Neuronal stem cell (in vitro differentiated cells): ENCODE results near the gene NUDT7.

Experiments
- DNase-seq: peaks from one replicate; pipeline ENCODE4 v3.0.0-alpha.2; 2013; ENCODE audit warnings: low spot score
- H2AFZ ChIP-seq: one replicate; pipeline ENCODE4 v1.6.1; 2013; ENCODE audit warnings: mild to moderate bottlenecking, low read length, inconsistent platforms
- H2AK5ac ChIP-seq: 2 replicates; pipeline ENCODE4 v1.6.1; 2013; ENCODE audit warnings: low read depth, mild to moderate bottlenecking, inconsistent platforms, low read length, moderate library complexity, mixed read lengths
- H2BK120ac ChIP-seq: 2 replicates; pipeline ENCODE4 v1.6.1; 2013; ENCODE audit warnings: low read depth, mild to moderate bottlenecking, inconsistent platforms, low read length, moderate library complexity, mixed read lengths
- H2BK12ac ChIP-seq: one replicate; pipeline ENCODE4 v1.6.1; 2013; ENCODE audit warnings: low read length, inconsistent platforms
- H2BK15ac ChIP-seq: 2 replicates; pipeline ENCODE4 v1.6.1; 2013; ENCODE audit warnings: mild to moderate bottlenecking, low read length, inconsistent platforms, mixed read lengths
- H2BK5ac ChIP-seq: one replicate; pipeline ENCODE4 v1.6.1; 2013; ENCODE audit warnings: inconsistent platforms, mild to moderate bottlenecking, low read length, moderate library complexity
- H3K14ac ChIP-seq: one replicate; pipeline ENCODE4 v1.6.1; 2013; ENCODE audit warnings: low read length, inconsistent platforms
- H3K18ac ChIP-seq: 2 replicates; pipeline ENCODE4 v1.6.1; 2013; ENCODE audit warnings: low read length, inconsistent platforms
- H3K23ac ChIP-seq: 2 replicates; pipeline ENCODE4 v1.6.1; 2013; ENCODE audit warnings: low read depth, mild to moderate bottlenecking, mixed read lengths, low read length, inconsistent platforms; ENCODE audit not compliant: poor library complexity
- H3K27ac ChIP-seq: replicated peaks from 3 replicates; pipeline ENCODE4 v1.5.1; 2013; ENCODE audit warnings: low read length, inconsistent platforms
- H3K27me3 ChIP-seq, 3 experiments: 2 replicates each; pipeline ENCODE4 v1.6.1; 2013; ENCODE audit warnings: low read length in 3 of 3, mild to moderate bottlenecking in 2 of 3, inconsistent platforms in 1 of 3, low read depth in 1 of 3, mixed read lengths in 1 of 3, moderate library complexity in 1 of 3; ENCODE audit not compliant: control insufficient read depth in 3 of 3, insufficient read depth in 3 of 3
- H3K36me3 ChIP-seq, 2 donors: replicated peaks in 1 of 2; 2 replicates each; pipeline ENCODE4 v1.6.1; 2013; ENCODE audit warnings: low read length in 2 of 2; ENCODE audit not compliant: control insufficient read depth in 2 of 2, insufficient read depth in 2 of 2
- H3K4ac ChIP-seq: 2 replicates; pipeline ENCODE4 v1.6.1; 2013; ENCODE audit warnings: inconsistent platforms, mild to moderate bottlenecking, low read length, moderate library complexity
- H3K4me1 ChIP-seq, 2 donors: 1 replicate in 1 of 2; 2 replicates in 1 of 2; pipeline ENCODE4 v1.6.1; 2013; ENCODE audit warnings: low read length in 2 of 2, low read depth in 1 of 2; ENCODE audit not compliant: control insufficient read depth in 2 of 2, insufficient read depth in 1 of 2
- H3K4me2 ChIP-seq: one replicate; pipeline ENCODE4 v1.6.1; 2013; ENCODE audit warnings: mild to moderate bottlenecking, low read length, inconsistent platforms; ENCODE audit not compliant: insufficient read depth, poor library complexity, severe bottlenecking
- H3K4me3 ChIP-seq, 2 donors: 2 replicates each; pipeline ENCODE4 v1.5.1; 2013; ENCODE audit warnings: low read length in 2 of 2, mild to moderate bottlenecking in 2 of 2, inconsistent platforms in 1 of 2, moderate library complexity in 1 of 2
- H3K79me1 ChIP-seq: one replicate; pipeline ENCODE4 v1.6.1; 2013; ENCODE audit warnings: low read depth, mild to moderate bottlenecking, inconsistent platforms, low read length, moderate library complexity
- H3K9ac ChIP-seq: one replicate; pipeline ENCODE4 v1.6.1; 2013; ENCODE audit warnings: mild to moderate bottlenecking, low read depth, low read length, inconsistent platforms; ENCODE audit not compliant: poor library complexity
- H3K9me3 ChIP-seq, 2 donors: replicated peaks in 1 of 2; 2 replicates each; pipeline versions ENCODE3 to v1.6.1; 2013; ENCODE audit warnings: low read length in 2 of 2, mild to moderate bottlenecking in 2 of 2, inconsistent platforms in 1 of 2, low read depth in 1 of 2, mixed read lengths in 1 of 2, moderate library complexity in 1 of 2; ENCODE audit not compliant: control insufficient read depth in 2 of 2, insufficient read depth in 1 of 2
- H4K8ac ChIP-seq: one replicate; pipeline ENCODE4 v1.6.1; 2013; ENCODE audit warnings: low read depth, mild to moderate bottlenecking, inconsistent platforms, low read length, moderate library complexity
- H4K91ac ChIP-seq: one replicate; pipeline ENCODE4 v1.6.1; 2013; ENCODE audit warnings: low read length, low read depth, mild to moderate bottlenecking, inconsistent platforms; ENCODE audit not compliant: poor library complexity
- WGBS, 2 donors: extraction: QIAGEN DNeasy Blood & Tissue Kit; methylation state at CpG; one replicate each; pipeline ENCODE4 v1.1.7; 2013; ENCODE audit warnings: missing lambda C conversion rate in 2 of 2, mixed read lengths in 1 of 2; ENCODE audit not compliant: insufficient read length in 2 of 2, insufficient replicate concordance in 1 of 2; ENCODE audit errors: extremely low coverage in 2 of 2; 5-methylcytosine and 5-hydroxymethylcytosine counted together

Gene NUDT7

DNA sequence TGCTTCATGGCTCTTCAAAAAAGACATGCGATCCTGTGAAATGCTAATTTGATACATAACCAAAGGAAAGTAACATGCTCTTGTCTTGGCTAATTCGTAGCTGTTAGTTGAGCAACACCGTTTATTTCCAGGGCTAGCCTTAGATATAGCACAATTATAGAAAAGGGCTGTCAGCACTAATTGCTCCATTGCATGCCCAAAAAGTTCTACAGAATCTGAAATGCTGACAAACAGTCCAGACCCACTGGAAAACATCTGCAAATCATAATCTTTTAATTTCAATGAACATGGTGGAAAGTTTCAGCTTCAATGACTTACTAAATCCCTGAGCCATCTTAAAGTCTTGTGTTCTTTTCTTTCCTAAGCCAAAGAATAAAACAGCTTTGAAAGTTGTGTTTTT, 42.9 kb upstream of the NUDT7 start:
- H3K18ac ChIP-seq: no peak overlapping the region
- peaks cover 4 to 8% of the 10 kb centered on the region in 2 donors for H3K4me1 ChIP-seq
- H3K23ac ChIP-seq: no peak overlapping the region
- H3K9me3 ChIP-seq: no peaks in the 10 kb centered on the region
- no peak overlapping the region for H2AFZ ChIP-seq
- H3K27ac ChIP-seq: no peak overlapping the region
- no peak overlapping the region for H3K4ac ChIP-seq
- H2BK120ac ChIP-seq: no peak overlapping the region
- no peak for DNase-seq
- no peak overlapping the region for H4K8ac ChIP-seq
- H3K27me3 ChIP-seq: peaks cover 0 to 4% (median 0%) of the 10 kb centered on the region in 3 experiments
- no peak overlapping the region for H2BK15ac ChIP-seq
- H2BK12ac ChIP-seq: no peak overlapping the region
- no peak overlapping the region for H2BK5ac ChIP-seq
- H3K79me1 ChIP-seq: no peaks in the 10 kb centered on the region
- H3K36me3 ChIP-seq: no peaks in the 10 kb centered on the region
- no peak overlapping the region for H3K9ac ChIP-seq
- no peak overlapping the region for H3K14ac ChIP-seq
- H3K4me3 ChIP-seq: no peak overlapping the region
- no peak overlapping the region for H3K4me2 ChIP-seq
- H4K91ac ChIP-seq: no peak overlapping the region
- no peak overlapping the region for H2AK5ac ChIP-seq
- WGBS, 2 donors: no CpG with 5 or more reads among the region's 3 CpGs

DNA sequence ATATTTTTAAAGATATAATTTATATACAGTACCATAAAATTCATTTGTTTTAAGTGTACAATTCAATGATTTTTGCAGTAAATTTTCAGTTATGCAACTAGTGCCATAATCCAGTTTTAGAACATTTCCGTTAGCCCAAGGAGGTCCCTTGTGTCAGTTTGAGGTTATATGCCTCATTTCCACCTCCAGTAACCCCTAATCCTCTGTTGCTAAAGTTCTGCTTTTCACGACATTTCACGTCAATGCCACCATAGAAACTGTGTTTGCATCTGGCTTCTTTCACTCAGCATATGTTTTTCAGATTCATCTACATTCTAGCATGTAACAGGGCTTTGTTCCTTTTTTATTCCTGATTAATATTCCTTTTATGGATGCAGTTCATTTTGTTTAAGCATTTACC, 42.4 kb upstream of the NUDT7 start:
- no peaks in the 10 kb centered on the region for H3K79me1 ChIP-seq
- no peak overlapping the region for H2BK120ac ChIP-seq
- H3K27me3 ChIP-seq: peaks cover 0 to 2% (median 0%) of the 10 kb centered on the region in 3 experiments
- H2BK5ac ChIP-seq: no peak overlapping the region
- H3K18ac ChIP-seq: no peak overlapping the region
- H3K9me3 ChIP-seq: no peaks in the 10 kb centered on the region
- DNase-seq: no peak
- peaks cover 4 to 10% of the 10 kb centered on the region in 2 donors for H3K4me1 ChIP-seq
- no peak overlapping the region for H3K9ac ChIP-seq
- no peaks in the 10 kb centered on the region for H3K36me3 ChIP-seq
- H3K4ac ChIP-seq: no peak overlapping the region
- no peak overlapping the region for H2AFZ ChIP-seq
- no peak overlapping the region for H4K8ac ChIP-seq
- no peak overlapping the region for H3K14ac ChIP-seq
- H3K23ac ChIP-seq: no peak overlapping the region
- no peak overlapping the region for H2BK12ac ChIP-seq
- H2AK5ac ChIP-seq: no peak overlapping the region
- no peak overlapping the region for H3K27ac ChIP-seq
- H4K91ac ChIP-seq: no peak overlapping the region
- no peak overlapping the region for H3K4me2 ChIP-seq
- no peak overlapping the region for H3K4me3 ChIP-seq
- no CpG with 5 or more reads among the region's 3 CpGs for WGBS, 2 donors
- no peak overlapping the region for H2BK15ac ChIP-seq

DNA sequence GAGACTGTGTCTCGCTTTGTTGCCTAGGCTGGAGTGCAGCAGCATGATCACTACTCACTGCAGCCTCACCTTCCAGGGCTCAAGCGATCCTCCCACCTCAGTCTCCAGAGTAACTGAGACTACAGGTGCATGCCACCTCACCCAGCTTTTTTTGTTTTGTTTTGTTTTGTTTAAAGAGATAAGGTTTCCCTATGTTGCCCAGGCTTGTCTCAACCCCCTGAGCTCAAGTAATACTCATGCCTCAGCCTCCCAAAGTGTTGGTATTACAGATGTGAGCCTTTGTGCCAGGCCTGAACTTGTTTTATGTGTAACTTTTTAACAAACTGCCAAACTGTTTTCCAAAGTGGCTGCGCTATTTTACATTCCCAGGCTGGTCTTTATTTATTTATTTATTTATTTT, 41.8 kb upstream of the NUDT7 start:
- H3K14ac ChIP-seq: no peak overlapping the region
- H3K79me1 ChIP-seq: no peaks in the 10 kb centered on the region
- no peaks in the 10 kb centered on the region for H3K36me3 ChIP-seq
- no peaks in the 10 kb centered on the region for H3K27me3 ChIP-seq
- H4K8ac ChIP-seq: no peak overlapping the region
- no peak overlapping the region for H4K91ac ChIP-seq
- no peaks in the 10 kb centered on the region for H3K9me3 ChIP-seq
- H3K4me1 ChIP-seq: peaks cover 4 to 10% of the 10 kb centered on the region in 2 donors
- H3K9ac ChIP-seq: no peak overlapping the region
- WGBS, 2 donors: no CpG with 5 or more reads among the region's 3 CpGs
- no peak overlapping the region for H2AK5ac ChIP-seq
- H2BK5ac ChIP-seq: no peak overlapping the region
- H2BK120ac ChIP-seq: no peak overlapping the region
- no peak overlapping the region for H2BK15ac ChIP-seq
- no peak overlapping the region for H3K18ac ChIP-seq
- DNase-seq: no peak
- no peak overlapping the region for H2AFZ ChIP-seq
- no peak overlapping the region for H3K4me2 ChIP-seq
- no peak overlapping the region for H3K27ac ChIP-seq
- H3K4me3 ChIP-seq: no peak overlapping the region
- no peak overlapping the region for H2BK12ac ChIP-seq
- H3K23ac ChIP-seq: no peak overlapping the region
- H3K4ac ChIP-seq: no peak overlapping the region

DNA sequence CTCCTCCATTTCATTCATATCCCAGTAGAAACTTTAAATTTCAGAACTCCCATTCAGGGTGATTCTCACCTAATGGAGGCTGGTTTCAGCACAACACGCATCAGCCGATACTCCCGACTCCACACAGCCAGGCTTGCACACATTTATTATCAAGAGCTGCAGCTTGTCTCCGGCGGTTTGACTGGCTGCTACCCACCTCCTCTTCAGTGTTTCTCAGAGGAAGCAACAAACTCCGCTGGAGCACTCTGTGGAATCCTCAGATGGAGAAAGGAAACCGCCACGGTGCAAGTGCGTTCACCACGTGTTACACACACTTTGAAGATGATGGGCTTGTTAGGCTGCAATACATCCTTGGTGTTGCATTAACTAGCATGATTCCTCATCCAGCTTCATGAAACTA, 39.7 kb upstream of the NUDT7 start:
- Histone ChIP-seq H3K27ac (no peak overlapping the region), H3K79me1 (no peaks in the 10 kb centered on the region), H3K36me3 (no peaks in the 10 kb centered on the region), H3K9ac (no peak overlapping the region), H4K91ac (no peak overlapping the region), H3K23ac (no peak overlapping the region), H3K14ac (no peak overlapping the region), H4K8ac (no peak overlapping the region), H2AFZ (no peak overlapping the region), H3K4ac (no peak overlapping the region), H2BK12ac (no peak overlapping the region), H3K9me3 (no peaks in the 10 kb centered on the region), H3K18ac (no peak overlapping the region), H2BK15ac (no peak overlapping the region), H3K27me3 (no peaks in the 10 kb centered on the region), H2AK5ac (no peak overlapping the region), H3K4me1 (peaks cover 4 to 10% of the 10 kb centered on the region in 2 donors), H2BK120ac (no peak overlapping the region), H3K4me3 (no peak overlapping the region), H3K4me2 (no peak overlapping the region), H2BK5ac (no peak overlapping the region)
- WGBS, 2 donors: no CpG with 5 or more reads among the region's 10 CpGs
- DNase-seq: no peak
